H1 (cell line): ENCODE data around the gene PSMC4. TPM values are rescaled to one million over a fixed set of nuclear protein-coding genes. Genes with fewer than 3 reads are reported as not detected.

ENCODE experiments used
- BCL11A ChIP-seq, 2 experiments: IDR thresholded peaks; one replicate each; pipeline ENCODE4 v1.6.1; 2011; ENCODE audit warnings: low read depth in 2 of 2, low read length in 2 of 2, mild to moderate bottlenecking in 2 of 2
- KDM4A ChIP-seq: IDR thresholded peaks from one replicate; pipeline ENCODE4 v1.7.1; 2012; ENCODE audit warnings: low read depth, mild to moderate bottlenecking, moderate library complexity, low read length, inconsistent platforms; ENCODE audit not compliant: severe bottlenecking
- NANOG ChIP-seq: IDR thresholded peaks from 2 replicates; pipeline ENCODE4 v1.6.1; 2011; ENCODE audit warnings: low read length, low read depth, mild to moderate bottlenecking, inconsistent platforms; ENCODE audit not compliant: insufficient read depth, poor library complexity, severe bottlenecking
- RFX5 ChIP-seq: IDR thresholded peaks from 2 replicates; pipeline ENCODE4 v1.6.1; 2011; ENCODE audit warnings: low read depth, low read length, improper control_type of control experiment, borderline replicate concordance
- polyA plus RNA-seq, 7 experiments: library from polyadenylated mRNA; depleted of rRNA in 3 of 7; stranded (reverse) in 5 of 7; unstranded in 2 of 7; fragments of >200 nt in 5 of 7; fragments of 200-250 nt in 2 of 7; gene quantifications; 1 replicate in 5 of 7; 2 replicates in 1 of 7; 4 replicates in 1 of 7; pipeline versions ENCODE4 v1.2.1 to v1.2.3, GENCODE V29; 2011 to 2013; ENCODE audit warnings: missing spikeins in 2 of 7, mixed read lengths in 2 of 7
- total RNA-seq: library from RNA; stranded (reverse); fragmentation: NEBNext Ultra II Directional; extraction: Animal tissue kit (Norgen Biotek cat#: 25700); gene quantifications from 2 replicates; pipeline ENCODE4 v1.2.1, GENCODE V29; 2021

The PSMC4 gene
- total and polyA plus RNA-seq, 2 of the 8 experiments (the other 6 are each of a cell fraction or from before 2014, with no cell fraction given): 116 to 126 TPM

GRCh38 chr19:39936020-39936419 lies 34.9 kb upstream of the PSMC4 start (continued):
- TF ChIP-seq BCL11A (IDR thresholded peaks at IDR 0.05; ENCODE audit: low read depth in 2 of 2, low read length in 2 of 2) (no peak), KDM4A (no peak), NANOG (no peak), RFX5 (no peak)
